Measurements from ENCODE around the gene EPHB1. TPM values are rescaled to one million over a fixed set of nuclear protein-coding genes. Genes with fewer than 3 reads are reported as not detected.

The EPHB1 gene
- total RNA-seq, 1 donor: 1.3 TPM

DNA sequence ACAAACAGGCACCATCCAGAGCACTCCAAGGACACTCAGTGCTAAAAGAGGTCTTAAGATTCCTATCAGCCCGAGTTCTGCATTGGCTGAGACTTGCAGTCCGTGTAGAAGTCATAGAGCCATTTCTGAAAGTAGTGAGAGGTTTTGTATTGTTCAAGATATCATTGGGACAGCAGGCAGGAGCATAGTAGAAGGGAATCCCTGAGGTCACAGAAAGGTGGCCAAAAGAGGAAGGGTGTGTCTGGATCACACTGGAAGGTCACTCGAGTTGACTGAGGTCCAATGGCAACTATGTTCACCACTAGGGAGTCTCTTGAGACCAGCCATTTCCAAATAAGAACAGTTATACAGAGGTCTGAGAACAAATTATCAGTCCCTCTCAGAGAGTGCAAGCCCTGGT lies 468.3 kb downstream of the EPHB1 start:
- H3K4me3 ChIP-seq (ENCODE audit: low read depth, low read length): no peak overlapping the region
- DNase-seq (ENCODE audit: low read depth): no peak
- TF ChIP-seq, protein P1, sequence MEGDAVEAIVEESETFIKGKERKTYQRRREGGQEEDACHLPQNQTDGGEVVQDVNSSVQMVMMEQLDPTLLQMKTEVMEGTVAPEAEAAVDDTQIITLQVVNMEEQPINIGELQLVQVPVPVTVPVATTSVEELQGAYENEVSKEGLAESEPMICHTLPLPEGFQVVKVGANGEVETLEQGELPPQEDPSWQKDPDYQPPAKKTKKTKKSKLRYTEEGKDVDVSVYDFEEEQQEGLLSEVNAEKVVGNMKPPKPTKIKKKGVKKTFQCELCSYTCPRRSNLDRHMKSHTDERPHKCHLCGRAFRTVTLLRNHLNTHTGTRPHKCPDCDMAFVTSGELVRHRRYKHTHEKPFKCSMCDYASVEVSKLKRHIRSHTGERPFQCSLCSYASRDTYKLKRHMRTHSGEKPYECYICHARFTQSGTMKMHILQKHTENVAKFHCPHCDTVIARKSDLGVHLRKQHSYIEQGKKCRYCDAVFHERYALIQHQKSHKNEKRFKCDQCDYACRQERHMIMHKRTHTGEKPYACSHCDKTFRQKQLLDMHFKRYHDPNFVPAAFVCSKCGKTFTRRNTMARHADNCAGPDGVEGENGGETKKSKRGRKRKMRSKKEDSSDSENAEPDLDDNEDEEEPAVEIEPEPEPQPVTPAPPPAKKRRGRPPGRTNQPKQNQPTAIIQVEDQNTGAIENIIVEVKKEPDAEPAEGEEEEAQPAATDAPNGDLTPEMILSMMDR (IDR thresholded peaks at IDR 0.05; ENCODE audit: insufficient read depth, low read depth, low read length): no peak

DNA sequence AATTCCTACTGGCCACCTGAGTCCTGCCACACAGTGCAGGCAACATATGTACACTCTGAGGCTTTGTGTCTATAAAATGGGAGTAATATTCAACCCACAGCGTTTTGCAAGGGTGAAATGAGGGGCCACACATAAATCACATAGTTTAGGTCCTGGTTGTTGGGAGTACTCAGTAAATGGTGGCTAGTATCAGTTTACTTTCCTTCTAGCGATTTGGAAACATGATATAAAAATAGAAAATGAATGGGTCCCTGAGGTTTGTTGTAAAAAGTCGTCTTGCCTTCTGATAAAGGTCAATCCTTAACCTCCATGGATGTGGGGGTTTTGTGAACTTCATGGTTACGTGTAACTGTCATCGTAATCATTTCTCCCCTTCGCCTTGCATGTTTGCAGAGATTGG lies 472.4 kb downstream of the EPHB1 start:
- DNase-seq (ENCODE audit: low read depth): no peak
- H3K4me3 ChIP-seq (ENCODE audit: low read depth, low read length): no peak overlapping the region
- TF ChIP-seq, protein P1 (IDR thresholded peaks at IDR 0.05; ENCODE audit: insufficient read depth, low read depth, low read length): no peak

DNA sequence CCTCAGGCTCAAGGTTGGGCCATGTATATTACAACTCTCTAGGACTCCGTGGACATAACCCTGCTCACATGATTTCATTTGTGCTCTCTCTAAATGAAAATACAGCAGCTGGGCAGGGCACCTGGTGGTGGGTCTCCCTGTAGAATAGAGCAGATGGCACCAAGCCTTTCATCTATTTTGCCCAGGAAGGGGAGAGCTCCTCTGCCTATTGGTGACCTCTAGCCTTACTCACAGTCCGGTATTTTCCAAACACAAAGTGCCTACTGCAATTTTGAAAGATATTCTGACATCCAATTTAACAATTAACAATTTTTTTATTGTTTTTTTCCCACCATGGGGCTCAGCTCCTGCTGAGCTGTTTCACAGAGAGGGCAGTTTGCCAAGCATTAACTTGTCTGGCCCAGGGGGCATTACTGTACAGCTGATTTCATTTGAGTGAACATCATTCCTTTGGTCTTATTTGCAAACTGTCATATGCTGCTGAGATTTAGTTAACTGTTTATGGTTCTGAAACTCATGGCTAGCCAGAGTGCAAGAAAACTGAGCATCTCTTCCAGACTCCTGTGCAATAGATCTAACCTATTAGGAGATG lies 474.0 kb downstream of the EPHB1 start:
- no peak overlapping the region for H3K4me3 ChIP-seq (ENCODE audit: low read depth, low read length)
- DNase-seq (ENCODE audit: low read depth): no peak
- TF ChIP-seq, protein P1 (IDR thresholded peaks at IDR 0.05; ENCODE audit: insufficient read depth, low read depth, low read length): no peak

DNA sequence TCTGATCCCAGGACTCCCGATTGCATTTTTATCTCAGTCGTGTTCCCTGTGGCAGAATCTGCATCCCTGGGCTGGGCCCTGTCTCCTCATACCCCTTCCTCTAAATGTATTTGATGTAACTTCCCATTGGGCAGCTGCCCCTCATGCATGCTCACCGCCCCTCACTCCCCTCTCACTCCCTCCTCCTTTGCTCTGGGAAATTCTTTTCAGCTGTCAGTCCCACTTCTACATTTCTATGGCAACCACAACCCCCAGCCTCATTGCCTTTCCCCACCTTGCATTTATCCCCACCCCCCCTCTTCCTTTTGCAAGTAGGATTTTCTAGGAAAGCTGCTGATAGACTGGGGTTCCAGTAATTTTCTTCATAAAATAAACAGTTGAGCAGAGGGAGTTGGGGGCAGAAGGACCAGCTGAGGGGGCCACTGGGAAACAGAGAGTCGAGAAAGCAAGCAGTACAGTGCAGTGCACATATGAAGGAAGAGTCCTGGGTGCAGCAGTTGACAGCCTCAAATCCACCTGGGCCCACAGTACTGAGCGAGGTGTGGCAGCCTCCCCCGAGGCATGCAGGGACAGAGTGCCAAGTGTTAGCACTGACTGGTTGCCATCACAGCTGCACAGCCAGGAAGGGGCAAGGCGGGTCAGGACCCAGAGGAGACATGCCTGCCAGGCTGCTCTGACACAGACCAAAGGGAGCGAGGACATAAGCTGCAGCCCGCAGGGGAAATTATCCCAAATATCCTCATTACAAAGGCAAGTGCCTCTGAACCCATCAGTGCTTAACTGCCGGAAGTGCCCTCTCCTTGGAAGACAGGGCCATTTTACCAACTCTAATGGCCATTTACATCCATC lies 476.3 kb downstream of the EPHB1 start:
- TF ChIP-seq, protein P1 (IDR thresholded peaks at IDR 0.05; ENCODE audit: insufficient read depth, low read depth, low read length): no peak
- no peak for DNase-seq (ENCODE audit: low read depth)
- H3K4me3 ChIP-seq (ENCODE audit: low read depth, low read length): no peak overlapping the region

DNA sequence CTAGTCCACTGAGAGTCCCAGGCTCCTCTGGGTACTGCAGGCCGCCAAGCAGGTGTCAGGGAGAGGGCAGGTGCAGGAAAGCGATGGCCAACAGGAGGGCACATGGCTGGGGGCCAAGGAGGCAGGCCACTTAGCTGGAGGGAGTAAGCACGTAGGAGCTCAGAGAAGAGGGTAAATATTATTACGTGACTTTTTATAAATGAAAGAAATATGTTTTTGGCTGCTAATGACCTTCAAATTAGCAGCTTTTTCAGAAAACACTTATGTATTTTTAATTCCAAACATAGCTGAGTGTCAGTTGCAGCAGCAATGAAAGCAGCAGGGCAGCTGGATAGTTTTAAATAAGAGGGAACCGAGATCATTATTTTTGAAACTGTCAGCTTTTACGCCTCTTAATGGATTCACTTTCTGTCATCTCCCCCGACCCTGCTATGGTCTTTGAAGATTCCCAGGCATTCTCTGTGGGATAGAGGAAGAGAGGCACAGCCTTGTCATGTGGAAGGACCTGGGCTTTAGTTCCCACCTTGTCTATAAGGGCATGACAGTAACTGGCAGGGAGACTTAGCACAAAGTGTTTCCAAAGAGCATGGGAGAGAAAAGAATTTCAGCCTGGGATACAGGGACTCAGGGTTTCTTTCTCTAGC lies 477.1 kb downstream of the EPHB1 start:
- H3K4me3 ChIP-seq (ENCODE audit: low read depth, low read length): no peak overlapping the region
- TF ChIP-seq, protein P1 (IDR thresholded peaks at IDR 0.05; ENCODE audit: insufficient read depth, low read depth, low read length): no peak
- DNase-seq (ENCODE audit: low read depth): no peak

DNA sequence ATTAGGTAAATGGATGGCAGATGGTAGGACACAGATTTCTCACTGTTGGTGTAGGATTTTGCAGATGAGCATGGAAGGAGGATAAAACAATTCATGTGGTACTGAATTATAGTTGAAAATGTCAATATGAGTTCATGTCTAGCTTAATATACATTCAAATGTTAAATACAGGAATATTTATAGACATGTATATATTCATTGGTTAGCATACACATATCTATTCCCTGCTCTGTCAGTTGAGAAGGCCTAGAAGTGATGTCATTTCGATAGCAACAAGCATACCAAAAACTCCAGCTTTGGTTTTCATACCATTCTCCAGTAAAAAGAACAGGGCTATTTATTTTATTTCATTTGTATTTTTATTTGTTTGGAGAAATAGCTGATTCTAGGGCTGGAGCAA lies 497.1 kb downstream of the EPHB1 start:
- TF ChIP-seq, protein P1 (IDR thresholded peaks at IDR 0.05; ENCODE audit: insufficient read depth, low read depth, low read length): no peak
- no peak for DNase-seq (ENCODE audit: low read depth)
- H3K4me3 ChIP-seq (ENCODE audit: low read depth, low read length): no peak overlapping the region
